Endothelial cell of umbilical vein (primary cell): ENCODE measurements around the gene AMH. TPM values are rescaled to one million over a fixed set of nuclear protein-coding genes. Genes with fewer than 3 reads are reported as not detected.

Experiments
- BruUV-seq: library from RNA; stranded (reverse); fragments of 400-500 nt; replicated peaks from 2 replicates; lab custom pipeline; 2021; lab: Mats Ljungman, UMichigan
- CTCF ChIA-PET: fragments of 300-600, 350-600 bp; sonication (Branson Sonifier 250); formaldehyde crosslinking; loops from one replicate; lab custom pipeline; 2021; ENCODE audit warnings: antibody characterized with exemption, inconsistent platforms; lab: Charles Lee
- POLR2A ChIA-PET: fragments of 300-600, 350-600 bp; sonication (Branson Sonifier 250); formaldehyde crosslinking; loops from one replicate; lab custom pipeline; 2021; ENCODE audit warnings: antibody characterized with exemption, inconsistent platforms; lab: Charles Lee
- DNase-seq: peaks from one replicate; pipeline ENCODE4 v3.0.0-alpha.2; 2011; ENCODE audit warnings: low read depth, low spot score
- FAIRE-seq: peaks from 2 replicates; lab custom pipeline; 2011; peaks lifted over from hg19 to GRCh38; lab: Jason Lieb, UNC
- H2AFZ ChIP-seq: 2 replicates; pipeline ENCODE4 v1.6.0; 2012; ENCODE audit warnings: low read depth, low read length, control low read depth, inconsistent platforms
- H3K27ac ChIP-seq: 2 replicates; pipeline ENCODE4 v1.5.1; 2011; ENCODE audit warnings: low read depth, mild to moderate bottlenecking, control low read depth, low read length, moderate library complexity; ENCODE audit not compliant: insufficient read depth
- H3K27me3 ChIP-seq, 2 experiments: 2 replicates each; pipeline versions ENCODE4 v1.6.0 to v1.6.1; 2011; ENCODE audit warnings: low read length in 2 of 2, mixed read lengths in 1 of 2; ENCODE audit not compliant: control insufficient read depth in 2 of 2, insufficient read depth in 2 of 2
- H3K36me3 ChIP-seq, 2 experiments: 2 replicates in 1 of 2; 3 replicates in 1 of 2; pipeline ENCODE4 v1.5.1; 2011; ENCODE audit warnings: low read length in 2 of 2, mild to moderate bottlenecking in 1 of 2, moderate library complexity in 1 of 2; ENCODE audit not compliant: control insufficient read depth in 2 of 2, insufficient read depth in 2 of 2; ENCODE audit errors: extremely low read depth in 1 of 2
- H3K4me1 ChIP-seq: 3 replicates; pipeline ENCODE4 v1.5.1; 2011; ENCODE audit warnings: mild to moderate bottlenecking, low read length; ENCODE audit not compliant: control insufficient read depth, insufficient read depth; ENCODE audit errors: extremely low read depth
- H3K4me2 ChIP-seq: 2 replicates; pipeline ENCODE4 v1.6.1; 2011; ENCODE audit warnings: low read length, control low read depth, mixed read lengths; ENCODE audit not compliant: insufficient read depth
- H3K4me3 ChIP-seq, 3 experiments: fragments of 200-600 bp in 1 of 3; sonication (generic), shearing (Covaris generic) in 1 of 3; replicated peaks in 1 of 3; 2 replicates each; pipeline ENCODE4 v1.5.1; 2011 to 2016; ENCODE audit warnings: control low read depth in 3 of 3, low read length in 3 of 3, mild to moderate bottlenecking in 2 of 3, inconsistent platforms in 1 of 3, low read depth in 1 of 3, moderate library complexity in 1 of 3; ENCODE audit not compliant: insufficient read depth in 1 of 3
- H3K79me2 ChIP-seq: 2 replicates; pipeline ENCODE4 v1.6.0; 2012; ENCODE audit warnings: low read length, inconsistent platforms; ENCODE audit not compliant: control insufficient read depth, insufficient read depth
- H3K9ac ChIP-seq: replicated peaks from 2 replicates; pipeline ENCODE3; 2011; ENCODE audit warnings: low read length, control low read depth; ENCODE audit not compliant: insufficient read depth; ENCODE audit errors: extremely low read depth
- H3K9me1 ChIP-seq: replicated peaks from 3 replicates; pipeline ENCODE4 v1.6.0; 2011; ENCODE audit warnings: mild to moderate bottlenecking, low read length; ENCODE audit not compliant: control insufficient read depth, insufficient read depth; ENCODE audit errors: extremely low read depth
- H3K9me3 ChIP-seq: replicated peaks from 2 replicates; pipeline ENCODE4 v1.5.1; 2012; ENCODE audit warnings: low read length, inconsistent platforms; ENCODE audit not compliant: control insufficient read depth, insufficient read depth
- H4K20me1 ChIP-seq: replicated peaks from 2 replicates; pipeline ENCODE3; 2011; ENCODE audit warnings: mild to moderate bottlenecking, low read length; ENCODE audit not compliant: control insufficient read depth, insufficient read depth; ENCODE audit errors: extremely low read depth
- EZH2 ChIP-seq: IDR thresholded peaks from 2 replicates; pipeline ENCODE4 v1.6.1; 2012; ENCODE audit warnings: borderline replicate concordance, low read depth, mild to moderate bottlenecking, moderate library complexity, low read length, inconsistent platforms; ENCODE audit not compliant: severe bottlenecking
- FOS ChIP-seq: IDR thresholded peaks from 2 replicates; pipeline ENCODE4 v1.6.1; 2011; ENCODE audit warnings: mild to moderate bottlenecking, low read length, moderate library complexity, borderline replicate concordance; ENCODE audit not compliant: insufficient read depth
- GATA2 ChIP-seq: IDR thresholded peaks from 2 replicates; pipeline ENCODE4 v1.7.0; 2011; ENCODE audit warnings: low read depth, mild to moderate bottlenecking, moderate library complexity, mixed read lengths, low read length; ENCODE audit not compliant: insufficient read length, insufficient read depth
- JUN ChIP-seq: IDR thresholded peaks from 2 replicates; pipeline ENCODE4 v1.6.1; 2011; ENCODE audit warnings: borderline replicate concordance, low read depth; ENCODE audit not compliant: insufficient read length, insufficient read depth
- MYC ChIP-seq: IDR thresholded peaks from one replicate; pipeline ENCODE4 v1.6.1; 2011; ENCODE audit warnings: mild to moderate bottlenecking, low read depth, low read length
- POLR2A ChIP-seq: IDR thresholded peaks from 2 replicates; pipeline ENCODE4 v1.6.1; 2012; ENCODE audit warnings: low read depth, mild to moderate bottlenecking, control low read depth, low read length
- POLR2AphosphoS5 ChIP-seq: IDR thresholded peaks from 2 replicates; pipeline ENCODE4 v1.6.1; 2012; ENCODE audit warnings: low read depth, mild to moderate bottlenecking, control low read depth, low read length, moderate library complexity; ENCODE audit not compliant: insufficient read depth
- dilution Hi-C: fragments of 300-500 bp; cut with MboI; formaldehyde crosslinking; loops from one replicate; pipeline ENCODE4 v1.15.0; 2019; ENCODE audit warnings: low sequenced_read_pairs; ENCODE audit not compliant: extremely low pct_ligation_motif_present
- intact Hi-C: fragments of 100-400 bp; cut with micrococcal nuclease; formaldehyde crosslinking; loops from one replicate; pipeline ENCODE4 v1.10.0; 2022
- polyA plus RNA-seq, 4 experiments: library from polyadenylated mRNA; depleted of rRNA in 3 of 4; stranded (reverse) in 3 of 4; unstranded in 1 of 4; fragments of >200 nt; gene quantifications; 2 replicates each; pipeline versions ENCODE4 v1.2.1 to v1.2.3, GENCODE V29; 2011 to 2012; ENCODE audit warnings: missing spikeins in 1 of 4
- total RNA-seq: library from RNA; stranded (reverse); gene quantifications from 2 replicates; pipeline ENCODE4 v1.2.3, GENCODE V29; 2021
- TF ChIP-seq, protein P1 (sequence below): IDR thresholded peaks from 2 replicates; pipeline ENCODE4 v1.6.1; 2011; ENCODE audit not compliant: insufficient read depth, insufficient read length
- TF ChIP-seq, protein P2 (sequence below), 2 donors: IDR thresholded peaks; 1 replicate in 1 of 2; 2 replicates in 1 of 2; pipeline ENCODE4 v1.5.1; 2011; ENCODE audit warnings: low read length in 2 of 2, mild to moderate bottlenecking in 2 of 2, moderate library complexity in 2 of 2, control low read depth in 1 of 2, inconsistent platforms in 1 of 2, low read depth in 1 of 2; ENCODE audit not compliant: insufficient read depth in 1 of 2; ENCODE audit errors: extremely low read depth in 1 of 2

AMH gene
- total and polyA plus RNA-seq, 2 donors (not counting 3 experiments of a cell fraction or from before 2014, with no cell fraction given): 3.3 to 9.6 TPM

DNA sequence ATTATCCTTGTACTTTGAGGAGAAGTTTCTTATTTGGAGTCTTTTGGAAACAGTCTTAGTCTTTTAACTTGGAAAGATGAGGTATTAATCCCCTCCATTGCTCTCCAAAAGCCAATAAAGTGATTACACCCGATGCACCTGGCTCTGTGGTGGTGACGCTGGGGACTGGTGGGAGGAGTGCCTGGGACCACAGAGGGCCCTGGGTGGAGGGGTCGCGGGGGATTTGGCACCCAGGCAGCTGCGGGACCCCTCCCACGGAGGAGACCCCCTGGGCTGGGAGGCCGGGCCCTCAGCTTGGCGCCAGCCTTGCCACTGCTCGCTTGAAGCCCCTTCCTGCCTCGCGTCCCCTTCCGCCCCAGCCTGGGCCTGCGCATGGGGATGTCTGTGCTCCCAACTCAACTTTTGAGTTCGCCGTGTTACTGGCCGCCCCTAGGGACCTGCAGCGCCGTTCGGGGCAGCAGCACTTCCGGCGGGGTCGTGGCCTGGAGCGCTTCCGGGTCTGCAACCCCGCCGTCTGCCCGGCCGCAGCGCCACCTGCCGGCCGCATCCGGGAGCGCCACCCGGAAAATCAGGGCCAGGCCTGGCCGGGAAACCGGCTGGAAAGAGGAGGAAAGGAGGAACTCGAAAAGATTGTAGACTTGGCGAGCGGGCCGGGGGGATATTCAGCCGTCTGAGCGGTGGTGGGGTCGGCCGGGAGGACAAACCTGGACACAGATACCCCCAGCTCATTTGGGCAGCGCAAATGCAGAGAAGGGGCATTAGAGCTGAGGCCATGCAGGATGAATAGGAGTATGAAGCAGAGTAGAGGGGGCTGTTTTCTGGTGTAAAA lies 24.4 kb downstream of the AMH start:
- intact Hi-C loops (loop anchor here (1.0 to 5.0 kb wide), 4 partner anchors 37 to 339 kb away; partner anchors contain the start of genes AP3D1, PLEKHJ1 and SF3A2), dilution Hi-C loops (no loop called here)
- H3K9me1 ChIP-seq: no peaks in the 10 kb centered on the region
- peaks cover 30% of the 10 kb centered on the region for H3K4me1 ChIP-seq
- H3K79me2 ChIP-seq: peaks cover 47% of the 10 kb centered on the region
- FAIRE-seq (peak; percentile 4), DNase-seq (peak; percentile 51)
- H3K36me3 ChIP-seq: peaks cover 2 to 18% of the 10 kb centered on the region in 2 experiments
- peak overlapping the region; percentile 53 for H3K4me2 ChIP-seq
- peak overlapping the region; percentile 34 for H3K27ac ChIP-seq
- POLR2A ChIA-PET: no interaction called here
- no peak overlapping the region for H2AFZ ChIP-seq
- no peaks in the 10 kb centered on the region for H3K27me3 ChIP-seq
- TF ChIP-seq, protein P1, sequence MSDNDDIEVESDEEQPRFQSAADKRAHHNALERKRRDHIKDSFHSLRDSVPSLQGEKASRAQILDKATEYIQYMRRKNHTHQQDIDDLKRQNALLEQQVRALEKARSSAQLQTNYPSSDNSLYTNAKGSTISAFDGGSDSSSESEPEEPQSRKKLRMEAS: no peak
- TF ChIP-seq JUN: no peak
- no peak for TF ChIP-seq EZH2
- no peak for TF ChIP-seq FOS
- TF ChIP-seq GATA2: no peak
- peak; percentile 86 for TF ChIP-seq POLR2AphosphoS5
- no peak for TF ChIP-seq MYC
- no peak for TF ChIP-seq POLR2A
- TF ChIP-seq, protein P2, sequence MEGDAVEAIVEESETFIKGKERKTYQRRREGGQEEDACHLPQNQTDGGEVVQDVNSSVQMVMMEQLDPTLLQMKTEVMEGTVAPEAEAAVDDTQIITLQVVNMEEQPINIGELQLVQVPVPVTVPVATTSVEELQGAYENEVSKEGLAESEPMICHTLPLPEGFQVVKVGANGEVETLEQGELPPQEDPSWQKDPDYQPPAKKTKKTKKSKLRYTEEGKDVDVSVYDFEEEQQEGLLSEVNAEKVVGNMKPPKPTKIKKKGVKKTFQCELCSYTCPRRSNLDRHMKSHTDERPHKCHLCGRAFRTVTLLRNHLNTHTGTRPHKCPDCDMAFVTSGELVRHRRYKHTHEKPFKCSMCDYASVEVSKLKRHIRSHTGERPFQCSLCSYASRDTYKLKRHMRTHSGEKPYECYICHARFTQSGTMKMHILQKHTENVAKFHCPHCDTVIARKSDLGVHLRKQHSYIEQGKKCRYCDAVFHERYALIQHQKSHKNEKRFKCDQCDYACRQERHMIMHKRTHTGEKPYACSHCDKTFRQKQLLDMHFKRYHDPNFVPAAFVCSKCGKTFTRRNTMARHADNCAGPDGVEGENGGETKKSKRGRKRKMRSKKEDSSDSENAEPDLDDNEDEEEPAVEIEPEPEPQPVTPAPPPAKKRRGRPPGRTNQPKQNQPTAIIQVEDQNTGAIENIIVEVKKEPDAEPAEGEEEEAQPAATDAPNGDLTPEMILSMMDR (IDR thresholded peaks at IDR 0.05; ENCODE audit: extremely low read depth in 1 of 2, insufficient read depth in 1 of 2, low read depth in 1 of 2, low read length in 2 of 2): peak; percentile 86 to 97
- peak overlapping the region; percentile 19 for H3K9ac ChIP-seq
- no peaks in the 10 kb centered on the region for H4K20me1 ChIP-seq
- no peak overlapping the region for H3K4me3 ChIP-seq
- no TSS peak for BruUV-seq
- no peaks in the 10 kb centered on the region for H3K9me3 ChIP-seq
- CTCF ChIA-PET: interaction anchor here (1.1 to 3.2 kb wide), 8 partner anchors 14 to 329 kb away, joined by 3 to 13 read pairs (median 6); partner anchors contain the start of gene PLEKHJ1
